AG10803 (cell line): Measurements from ENCODE around the gene GSN.
A peak's percentile ranks its signal among the peaks of the same experiment; 100 is the strongest.

Source experiments
- DNase-seq: peaks from one replicate; pipeline ENCODE4 v3.0.0; 2010; ENCODE audit warnings: low read depth
- H3K4me3 ChIP-seq: 2 replicates; pipeline ENCODE4 v1.5.1; 2011; ENCODE audit warnings: mild to moderate bottlenecking, low read length, control low read depth
- TF ChIP-seq, protein P1 (sequence below): conservative IDR thresholded peaks from 2 replicates; pipeline ENCODE4 v1.5.1; 2011; ENCODE audit warnings: mild to moderate bottlenecking, low read length, control low read depth, inconsistent platforms

GSN gene

DNA sequence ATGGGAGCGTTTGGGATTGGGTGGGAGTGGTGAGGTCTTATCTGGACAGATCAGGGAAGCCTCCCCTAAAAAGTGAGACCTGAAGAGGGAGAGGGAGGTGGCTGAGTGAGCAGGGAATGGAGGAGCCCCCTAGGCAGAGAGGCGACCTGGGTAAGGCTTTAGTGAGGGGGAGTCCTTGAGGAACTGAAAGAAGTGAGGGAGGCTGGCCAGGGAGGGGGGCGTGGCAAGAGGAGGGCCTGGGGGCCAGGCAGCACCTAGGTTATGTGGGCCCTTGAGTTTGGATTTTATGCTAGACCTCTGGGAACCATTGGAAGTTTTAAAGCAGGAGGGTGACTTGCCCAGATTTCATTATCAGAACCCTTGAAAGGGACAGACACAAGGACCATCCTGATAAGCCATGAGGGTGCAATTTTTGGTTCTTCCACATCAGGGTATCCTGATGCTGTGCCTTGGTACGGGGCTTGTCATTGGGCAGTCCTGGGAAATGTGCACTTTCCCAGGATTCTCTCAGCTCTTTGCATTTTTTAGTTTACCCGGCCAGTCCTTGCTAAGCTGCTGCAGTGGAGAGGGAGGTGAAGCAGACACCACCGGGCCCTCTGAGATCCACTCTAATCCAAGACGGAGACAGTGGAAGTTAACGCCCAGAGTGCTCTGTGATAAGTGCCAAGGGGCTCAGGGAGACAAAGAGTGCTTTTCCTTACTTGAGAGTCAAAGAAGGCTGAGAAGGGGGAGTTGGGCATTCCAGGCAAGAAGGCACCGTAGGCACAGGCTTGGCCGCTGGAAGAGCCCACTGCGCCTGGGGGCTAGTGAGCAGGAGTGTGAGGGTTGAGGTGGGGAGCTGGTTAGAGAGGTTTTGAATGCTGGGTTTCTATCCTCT is 16.1 kb downstream of the GSN start:
- TF ChIP-seq, protein P1, sequence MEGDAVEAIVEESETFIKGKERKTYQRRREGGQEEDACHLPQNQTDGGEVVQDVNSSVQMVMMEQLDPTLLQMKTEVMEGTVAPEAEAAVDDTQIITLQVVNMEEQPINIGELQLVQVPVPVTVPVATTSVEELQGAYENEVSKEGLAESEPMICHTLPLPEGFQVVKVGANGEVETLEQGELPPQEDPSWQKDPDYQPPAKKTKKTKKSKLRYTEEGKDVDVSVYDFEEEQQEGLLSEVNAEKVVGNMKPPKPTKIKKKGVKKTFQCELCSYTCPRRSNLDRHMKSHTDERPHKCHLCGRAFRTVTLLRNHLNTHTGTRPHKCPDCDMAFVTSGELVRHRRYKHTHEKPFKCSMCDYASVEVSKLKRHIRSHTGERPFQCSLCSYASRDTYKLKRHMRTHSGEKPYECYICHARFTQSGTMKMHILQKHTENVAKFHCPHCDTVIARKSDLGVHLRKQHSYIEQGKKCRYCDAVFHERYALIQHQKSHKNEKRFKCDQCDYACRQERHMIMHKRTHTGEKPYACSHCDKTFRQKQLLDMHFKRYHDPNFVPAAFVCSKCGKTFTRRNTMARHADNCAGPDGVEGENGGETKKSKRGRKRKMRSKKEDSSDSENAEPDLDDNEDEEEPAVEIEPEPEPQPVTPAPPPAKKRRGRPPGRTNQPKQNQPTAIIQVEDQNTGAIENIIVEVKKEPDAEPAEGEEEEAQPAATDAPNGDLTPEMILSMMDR = no peak
- no peak overlapping the region for H3K4me3 ChIP-seq
- no peak for DNase-seq

DNA sequence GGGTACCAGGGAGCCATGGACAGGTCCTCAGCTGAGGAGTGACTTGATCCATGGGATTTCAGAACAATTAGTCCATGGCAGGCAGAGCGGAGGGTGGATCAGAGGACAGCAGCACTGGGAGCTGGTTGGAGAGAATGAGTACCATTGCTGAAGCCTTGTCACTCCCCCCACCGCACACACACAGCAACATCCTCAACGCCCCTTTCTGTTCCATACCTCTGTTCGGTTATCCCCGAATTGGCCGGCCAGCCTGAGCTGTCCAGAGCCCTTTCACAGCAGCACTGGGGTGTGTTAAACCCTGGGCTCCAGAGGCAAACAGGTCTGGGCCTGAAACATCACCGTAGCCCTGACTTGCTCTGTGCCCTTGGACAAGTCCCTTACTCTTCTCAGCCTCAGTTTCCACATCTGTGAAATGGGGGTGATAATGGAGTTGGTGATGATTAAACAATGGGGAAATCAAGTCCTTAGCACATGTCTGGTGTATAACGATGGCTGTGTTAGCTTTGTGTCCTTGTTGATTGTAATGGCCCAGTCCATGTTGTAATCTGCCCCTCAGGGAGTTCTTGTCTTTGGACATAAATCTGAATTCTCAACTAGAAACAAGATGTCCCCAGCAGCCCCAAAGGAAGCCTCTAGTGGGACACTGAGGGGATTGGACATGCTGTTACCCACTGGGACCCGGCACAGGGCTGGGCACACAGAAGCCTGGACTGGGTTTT is 16.9 kb downstream of the GSN start:
- TF ChIP-seq, protein P1 = no peak
- no peak overlapping the region for H3K4me3 ChIP-seq
- no peak for DNase-seq

DNA sequence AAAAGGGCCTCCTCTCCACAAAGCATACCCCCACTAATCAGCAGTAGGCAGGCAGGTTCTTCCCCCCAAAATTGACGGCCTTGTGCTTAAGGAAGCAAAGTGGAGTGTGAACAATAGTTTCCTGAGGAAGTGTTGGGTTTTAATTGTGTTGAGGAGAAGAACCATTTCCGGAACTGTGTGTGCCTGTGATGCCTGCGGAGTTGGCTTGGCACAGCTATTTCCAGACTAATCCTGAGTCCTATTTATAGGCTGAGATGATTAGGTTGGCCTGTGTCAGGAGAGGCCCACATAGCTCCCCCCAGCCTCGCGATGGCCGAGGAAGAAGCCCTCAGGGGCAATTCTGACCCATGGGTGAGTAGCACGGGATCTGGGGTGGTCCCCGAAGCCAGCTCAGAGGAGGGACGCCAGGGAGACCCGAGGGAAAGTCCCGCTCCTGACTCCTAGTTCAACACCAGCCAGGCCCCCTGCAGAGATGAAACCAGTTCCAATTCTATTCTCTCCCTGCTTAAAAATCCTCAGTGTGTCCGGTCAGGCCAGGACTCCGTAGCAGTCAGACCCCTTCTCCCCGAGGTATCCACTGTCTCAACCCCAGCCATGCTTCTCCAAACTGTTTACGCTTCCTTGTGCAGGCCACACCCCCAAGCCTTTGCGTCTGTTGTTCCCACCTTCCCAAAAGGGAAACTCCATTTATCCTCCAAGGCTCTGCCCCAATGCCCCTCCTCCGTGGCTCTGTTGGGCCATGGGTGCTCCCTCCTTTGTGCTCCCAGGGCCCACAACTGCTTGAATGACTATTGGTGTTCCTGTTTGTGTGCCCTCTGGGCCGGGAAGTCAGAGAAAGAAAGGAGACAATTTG is 18.1 kb downstream of the GSN start:
- TF ChIP-seq, protein P1 = no peak
- peak; percentile 72 for DNase-seq
- H3K4me3 ChIP-seq = no peak overlapping the region

DNA sequence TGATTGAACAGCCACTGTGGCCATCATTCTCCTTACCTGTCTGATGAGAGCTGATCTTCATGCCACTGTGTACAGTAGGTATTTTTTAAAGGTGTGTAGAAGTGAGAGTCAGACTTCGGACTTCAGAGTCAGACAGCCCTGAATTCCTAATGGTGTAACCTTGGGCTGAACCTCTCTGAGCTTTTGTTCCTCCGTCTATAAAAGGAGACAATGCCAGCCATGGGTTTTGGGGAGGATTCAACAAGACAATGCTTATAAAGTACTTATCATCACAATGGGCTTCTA is 18.7 kb downstream of the GSN start:
- H3K4me3 ChIP-seq = no peak overlapping the region
- DNase-seq = no peak
- TF ChIP-seq, protein P1 = no peak

DNA sequence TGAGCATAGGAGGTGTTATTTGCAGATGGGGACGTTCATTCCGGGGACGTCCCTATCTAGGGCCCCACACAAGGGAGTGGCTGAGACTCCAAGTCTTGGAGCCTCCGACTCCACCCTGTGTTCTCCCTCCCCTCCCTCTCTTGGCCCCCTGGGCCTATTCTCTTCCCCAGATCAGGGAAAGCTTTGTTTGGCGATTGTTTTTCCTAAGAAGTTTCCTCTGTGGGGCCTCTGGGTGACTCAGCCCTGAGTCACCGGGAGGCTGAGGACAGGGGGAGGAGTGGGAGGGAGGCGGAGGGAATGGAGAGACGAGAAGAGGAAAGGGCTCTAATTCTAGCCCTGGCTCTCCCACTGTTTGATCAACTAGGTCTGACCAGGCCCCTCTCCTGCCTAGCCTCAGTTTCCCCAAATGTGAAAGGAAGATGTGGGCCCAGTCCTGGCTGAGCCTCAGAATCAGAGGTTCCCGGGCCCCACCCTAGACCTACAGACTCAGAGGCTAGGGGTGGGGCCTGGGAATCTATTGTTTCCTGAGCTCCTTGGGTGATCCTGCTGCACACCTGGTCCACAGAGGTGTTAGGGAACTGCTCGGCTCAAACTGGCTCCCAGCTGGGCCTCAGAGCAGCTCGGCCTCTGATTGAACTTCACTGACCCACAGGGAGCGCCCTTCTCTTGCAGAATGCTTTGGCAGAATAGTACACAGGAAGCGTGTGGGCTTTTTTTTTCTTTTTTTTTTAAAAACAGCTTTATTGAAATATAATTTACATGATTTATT is 19.2 kb downstream of the GSN start:
- peak; percentile 90 for DNase-seq
- 0 out of 2 replicates have a peak overlapping the region, but pooled peaks have one; percentile 3 for H3K4me3 ChIP-seq
- TF ChIP-seq, protein P1 = peak; percentile 43

DNA sequence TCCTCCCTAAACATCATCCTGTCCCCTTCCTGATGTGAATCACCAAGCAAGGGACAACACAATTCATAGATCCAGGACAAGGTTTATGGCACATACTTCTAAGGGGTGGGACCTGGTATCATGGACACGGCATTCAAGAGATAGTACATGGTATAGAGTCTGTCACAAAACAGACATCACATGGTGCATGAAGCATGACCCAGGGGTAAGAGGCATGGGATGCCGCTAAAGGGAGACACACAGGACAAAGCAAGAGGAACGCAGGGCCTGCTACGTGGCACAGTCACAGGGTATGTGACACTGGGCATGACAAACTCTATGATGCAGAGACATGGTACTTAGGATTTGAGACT is 20.7 kb downstream of the GSN start:
- no peak for DNase-seq
- H3K4me3 ChIP-seq = no peak overlapping the region
- TF ChIP-seq, protein P1 = no peak
